Choroid plexus epithelial cell (primary cell): ENCODE measurements around the gene MPC1.
A peak's percentile ranks its signal among the peaks of the same experiment; 100 is the strongest.

Experiments used
- DNase-seq: peaks from one replicate; pipeline ENCODE4 v3.0.0-alpha.2; 2010; ENCODE audit warnings: low read depth
- H3K4me3 ChIP-seq: 2 replicates; pipeline ENCODE4 v1.5.1; 2011; ENCODE audit warnings: low read depth, mild to moderate bottlenecking, control low read depth, low read length, moderate library complexity
- CTCF ChIP-seq: conservative IDR thresholded peaks from 2 replicates; pipeline ENCODE4 v1.5.1; 2011; ENCODE audit warnings: low read depth, mild to moderate bottlenecking, control low read depth, inconsistent platforms, low read length, moderate library complexity

Gene MPC1

GRCh38 chr6:166333172-166333995 lies 49.4 kb downstream of the MPC1 start:
- H3K4me3 ChIP-seq, result no peak overlapping the region
- TF ChIP-seq CTCF, result no peak
- no peak for DNase-seq

GRCh38 chr6:166331503-166332415 lies 51.0 kb downstream of the MPC1 start:
- no peak for DNase-seq
- no peak overlapping the region for H3K4me3 ChIP-seq
- TF ChIP-seq CTCF, result no peak

- peak overlapping the region; percentile 42 for H3K4me3 ChIP-seq
- DNase-seq, result peak; percentile 71
- TF ChIP-seq CTCF, result peak; percentile 51
Measured at GRCh38 chr6:166330612-166331011, 52.1 kb downstream of the MPC1 start.

GRCh38 chr6:166325383-166326042 lies 57.2 kb downstream of the MPC1 start:
- no peak overlapping the region for H3K4me3 ChIP-seq
- DNase-seq, result no peak
- TF ChIP-seq CTCF, result no peak

GRCh38 chr6:166323395-166323794 lies 59.3 kb downstream of the MPC1 start:
- no peak for DNase-seq
- H3K4me3 ChIP-seq, result no peak overlapping the region
- no peak for TF ChIP-seq CTCF

GRCh38 chr6:166318649-166319600 lies 63.8 kb downstream of the MPC1 start:
- no peak for DNase-seq
- TF ChIP-seq CTCF, result no peak
- H3K4me3 ChIP-seq, result no peak overlapping the region
